OCI-LY7 (cell line): ENCODE data around the gene ARMH4. TPM values are rescaled to one million over a fixed set of nuclear protein-coding genes. Genes with fewer than 3 reads are reported as not detected.

Experiments used
- BruUV-seq: library from RNA; stranded (reverse); fragments of 400-500 nt; replicated peaks from 2 replicates; lab custom pipeline; 2021; lab: Mats Ljungman, UMichigan
- CTCF ChIA-PET: fragments of 300-600 bp; sonication (Branson Sonifier 250); formaldehyde crosslinking; loops from one replicate; lab custom pipeline; 2022; ENCODE audit warnings: antibody characterized with exemption; ENCODE audit not compliant: unreplicated experiment; lab: Charles Lee
- POLR2A ChIA-PET: fragments of 300-600 bp; sonication (Branson Sonifier 250); formaldehyde crosslinking; loops from one replicate; lab custom pipeline; 2022; ENCODE audit warnings: antibody characterized with exemption; lab: Charles Lee
- DNase-seq: peaks from one replicate; pipeline ENCODE4 v3.0.0-alpha.2; 2015; ENCODE audit warnings: low spot score
- H2AFZ ChIP-seq: fragments of 200-600 bp; sonication (generic), shearing (Covaris generic); 2 replicates; pipeline ENCODE4 v1.6.1; 2014; ENCODE audit warnings: mild to moderate bottlenecking, antibody characterized with exemption, low read length, moderate library complexity
- H3K27ac ChIP-seq: fragments of 200-600 bp; sonication (generic); 2 replicates; pipeline ENCODE4 v1.5.1; 2014; ENCODE audit warnings: mixed run types, low read depth, mild to moderate bottlenecking, moderate library complexity, low read length, inconsistent platforms; ENCODE audit not compliant: poor library complexity, severe bottlenecking
- H3K36me3 ChIP-seq: fragments of 200-600 bp; sonication (generic); 2 replicates; pipeline ENCODE4 v1.6.1; 2014; ENCODE audit warnings: mild to moderate bottlenecking, antibody characterized with exemption, low read length, moderate library complexity, mixed read lengths; ENCODE audit not compliant: insufficient read depth
- H3K4me1 ChIP-seq: fragments of 200-600 bp; sonication (generic); 2 replicates; pipeline ENCODE4 v1.5.1; 2014; ENCODE audit warnings: mild to moderate bottlenecking, low read length; ENCODE audit not compliant: insufficient read depth, poor library complexity, severe bottlenecking
- H3K4me2 ChIP-seq: fragments of 200-600 bp; sonication (generic); 2 replicates; pipeline ENCODE4 v1.6.1; 2014; ENCODE audit warnings: mild to moderate bottlenecking, low read length
- H3K4me3 ChIP-seq: fragments of 200-600 bp; sonication (generic); 2 replicates; pipeline ENCODE4 v1.5.1; 2014; ENCODE audit warnings: mild to moderate bottlenecking, low read depth, low read length; ENCODE audit not compliant: poor library complexity, severe bottlenecking
- H3K79me2 ChIP-seq: fragments of 200-600 bp; sonication (generic); 2 replicates; pipeline ENCODE4 v1.6.1; 2016; ENCODE audit warnings: low read depth, mild to moderate bottlenecking, low read length, moderate library complexity, mixed read lengths; ENCODE audit not compliant: insufficient read depth
- H3K9me2 ChIP-seq: fragments of 200-600 bp; sonication (generic); 2 replicates; pipeline ENCODE4 v1.6.1; 2016; ENCODE audit warnings: mild to moderate bottlenecking, low read length, mixed read lengths; ENCODE audit not compliant: insufficient read depth
- H3K9me3 ChIP-seq: fragments of 200-600 bp; sonication (generic); 2 replicates; pipeline ENCODE4 v1.6.1; 2014; ENCODE audit warnings: mild to moderate bottlenecking, mixed run types, low read length, mixed read lengths
- H4K20me1 ChIP-seq: fragments of 200-600 bp; sonication (generic); 2 replicates; pipeline ENCODE4 v1.6.1; 2014; ENCODE audit warnings: mild to moderate bottlenecking, antibody characterized with exemption, low read length, moderate library complexity, mixed read lengths; ENCODE audit not compliant: insufficient read depth
- CTCF ChIP-seq: fragments of 200-600 bp; sonication (generic); conservative IDR thresholded peaks from 2 replicates; pipeline ENCODE4 v1.5.1; 2014; ENCODE audit warnings: mild to moderate bottlenecking, antibody characterized with exemption, low read length, moderate library complexity, mixed read lengths
- EZH2phosphoT487 ChIP-seq: fragments of 200-600 bp; sonication (generic); IDR thresholded peaks from 2 replicates; pipeline ENCODE4 v1.6.1; 2018; ENCODE audit warnings: low read depth, borderline replicate concordance, mild to moderate bottlenecking, mixed run types, antibody characterized with exemption, low read length, moderate library complexity, mixed read lengths
- intact Hi-C: fragments of 100-400 bp; cut with micrococcal nuclease; formaldehyde crosslinking; loops from one replicate; pipeline ENCODE4 v1.10.0; 2022; ENCODE audit not compliant: unreplicated experiment
- total RNA-seq, 2 experiments: library from RNA; depleted of rRNA in 1 of 2; stranded (reverse); fragments of >200 nt in 1 of 2; shearing (Covaris generic) in 1 of 2; gene quantifications; 2 replicates each; pipeline ENCODE4 v1.2.3, GENCODE V29; 2014 to 2022

The ARMH4 gene
- total RNA-seq, 2 experiments from 2014 or later, result 0.25 TPM; not detected in 1

GRCh38 chr14:58060077-58060476 is 91.9 kb downstream of the ARMH4 start:
- Histone ChIP-seq H3K4me1 (no peaks in the 10 kb centered on the region), H3K4me3 (no peak overlapping the region), H2AFZ (no peak overlapping the region), H3K9me3 (no peaks in the 10 kb centered on the region), H3K79me2 (no peaks in the 10 kb centered on the region), H3K36me3 (no peaks in the 10 kb centered on the region), H3K4me2 (no peak overlapping the region), H3K27ac (no peak overlapping the region), H4K20me1 (no peaks in the 10 kb centered on the region), H3K9me2 (no peaks in the 10 kb centered on the region)
- intact Hi-C loops, result no loop called here
- no peak for TF ChIP-seq CTCF
- no peak for TF ChIP-seq EZH2phosphoT487
- no TSS peak for BruUV-seq
- ChIA-PET CTCF (no interaction called here), POLR2A (no interaction called here)
- no peak for DNase-seq

- Histone ChIP-seq H3K9me2 (no peaks in the 10 kb centered on the region), H3K4me3 (no peak overlapping the region), H2AFZ (no peak overlapping the region), H3K27ac (no peak overlapping the region), H3K4me2 (no peak overlapping the region), H3K36me3 (no peaks in the 10 kb centered on the region), H3K9me3 (no peaks in the 10 kb centered on the region), H4K20me1 (no peaks in the 10 kb centered on the region), H3K4me1 (no peaks in the 10 kb centered on the region), H3K79me2 (no peaks in the 10 kb centered on the region)
- TF ChIP-seq CTCF (no peak), EZH2phosphoT487 (no peak)
- ChIA-PET POLR2A (interaction anchor here (0.7 kb wide), 1 partner anchor 43 kb away, joined by 3 read pairs; no protein-coding TSS in a partner anchor), CTCF (no interaction called here)
- no TSS peak for BruUV-seq
- intact Hi-C loops, result no loop called here
- DNase-seq, result no peak
These were observed 92.9 kb downstream of the ARMH4 start for GRCh38 chr14:58059126-58059525.

- TF ChIP-seq EZH2phosphoT487 (no peak), CTCF (no peak)
- H3K36me3 ChIP-seq, result no peaks in the 10 kb centered on the region
These were observed 96.5 kb downstream of the ARMH4 start for GRCh38 chr14:58055497-58056010.

More at GRCh38 chr14:58055497-58056010, 96.5 kb downstream of the ARMH4 start:
- no peaks in the 10 kb centered on the region for H3K79me2 ChIP-seq
- H3K4me3 ChIP-seq, result no peak overlapping the region
- no peaks in the 10 kb centered on the region for H3K9me3 ChIP-seq
- intact Hi-C loops, result no loop called here
- POLR2A ChIA-PET, result interaction anchor here (0.6 kb wide), 1 partner anchor 77 kb away, joined by 11 read pairs; no protein-coding TSS in a partner anchor
- H3K4me1 ChIP-seq, result no peaks in the 10 kb centered on the region
- no peak overlapping the region for H2AFZ ChIP-seq
- H3K4me2 ChIP-seq, result no peak overlapping the region
- BruUV-seq, result no TSS peak
- no peak for DNase-seq
- CTCF ChIA-PET, result no interaction called here
- no peaks in the 10 kb centered on the region for H4K20me1 ChIP-seq
- H3K9me2 ChIP-seq, result no peaks in the 10 kb centered on the region
- no peak overlapping the region for H3K27ac ChIP-seq
